ENCODE data around the gene CAMTA1.

Gene CAMTA1

GRCh38 chr1:6956488-6957159 lies 171.4 kb downstream of the CAMTA1 start (continued):
- TF ChIP-seq, protein P1, sequence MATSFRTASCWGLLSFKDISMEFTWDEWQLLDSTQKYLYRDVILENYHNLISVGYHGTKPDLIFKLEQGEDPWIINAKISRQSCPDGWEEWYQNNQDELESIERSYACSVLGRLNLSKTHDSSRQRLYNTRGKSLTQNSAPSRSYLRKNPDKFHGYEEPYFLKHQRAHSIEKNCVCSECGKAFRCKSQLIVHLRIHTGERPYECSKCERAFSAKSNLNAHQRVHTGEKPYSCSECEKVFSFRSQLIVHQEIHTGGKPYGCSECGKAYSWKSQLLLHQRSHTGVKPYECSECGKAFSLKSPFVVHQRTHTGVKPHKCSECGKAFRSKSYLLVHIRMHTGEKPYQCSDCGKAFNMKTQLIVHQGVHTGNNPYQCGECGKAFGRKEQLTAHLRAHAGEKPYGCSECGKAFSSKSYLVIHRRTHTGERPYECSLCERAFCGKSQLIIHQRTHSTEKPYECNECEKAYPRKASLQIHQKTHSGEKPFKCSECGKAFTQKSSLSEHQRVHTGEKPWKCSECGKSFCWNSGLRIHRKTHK (tag by site-specific recombination; IDR thresholded peaks at IDR 0.05), result no peak
- no peak for TF ChIP-seq SP2 (tag by site-specific recombination; IDR thresholded peaks at IDR 0.05)
- no peak for TF ChIP-seq ZNF169 (tag by site-specific recombination; IDR thresholded peaks at IDR 0.05)
- TF ChIP-seq PRDM1 (tag by site-specific recombination; IDR thresholded peaks at IDR 0.05), result no peak
- no peak for TF ChIP-seq ZNF76 (tag by site-specific recombination; IDR thresholded peaks at IDR 0.05; ENCODE audit: borderline replicate concordance, low read depth)
- TF ChIP-seq ZNF473 (tag by site-specific recombination; IDR thresholded peaks at IDR 0.05), result no peak
- no peak for TF ChIP-seq ZNF350 (tag by site-specific recombination; IDR thresholded peaks at IDR 0.05)
- TF ChIP-seq ZNF571 (tag by site-specific recombination; IDR thresholded peaks at IDR 0.05), result no peak
- TF ChIP-seq GFI1B (tag by site-specific recombination; IDR thresholded peaks at IDR 0.05), result no peak
- TF ChIP-seq, protein P2, sequence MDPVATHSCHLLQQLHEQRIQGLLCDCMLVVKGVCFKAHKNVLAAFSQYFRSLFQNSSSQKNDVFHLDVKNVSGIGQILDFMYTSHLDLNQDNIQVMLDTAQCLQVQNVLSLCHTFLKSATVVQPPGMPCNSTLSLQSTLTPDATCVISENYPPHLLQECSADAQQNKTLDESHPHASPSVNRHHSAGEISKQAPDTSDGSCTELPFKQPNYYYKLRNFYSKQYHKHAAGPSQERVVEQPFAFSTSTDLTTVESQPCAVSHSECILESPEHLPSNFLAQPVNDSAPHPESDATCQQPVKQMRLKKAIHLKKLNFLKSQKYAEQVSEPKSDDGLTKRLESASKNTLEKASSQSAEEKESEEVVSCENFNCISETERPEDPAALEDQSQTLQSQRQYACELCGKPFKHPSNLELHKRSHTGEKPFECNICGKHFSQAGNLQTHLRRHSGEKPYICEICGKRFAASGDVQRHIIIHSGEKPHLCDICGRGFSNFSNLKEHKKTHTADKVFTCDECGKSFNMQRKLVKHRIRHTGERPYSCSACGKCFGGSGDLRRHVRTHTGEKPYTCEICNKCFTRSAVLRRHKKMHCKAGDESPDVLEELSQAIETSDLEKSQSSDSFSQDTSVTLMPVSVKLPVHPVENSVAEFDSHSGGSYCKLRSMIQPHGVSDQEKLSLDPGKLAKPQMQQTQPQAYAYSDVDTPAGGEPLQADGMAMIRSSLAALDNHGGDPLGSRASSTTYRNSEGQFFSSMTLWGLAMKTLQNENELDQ (tag by site-specific recombination; IDR thresholded peaks at IDR 0.05; ENCODE audit: low read depth), result no peak
- no peak for TF ChIP-seq ZNF580 (tag by site-specific recombination; IDR thresholded peaks at IDR 0.05)
- no peak for TF ChIP-seq ZNF596 (tag by site-specific recombination; IDR thresholded peaks at IDR 0.05)
- no peak for TF ChIP-seq GLI4 (tag by site-specific recombination; IDR thresholded peaks at IDR 0.05)
- 0 out of 2 replicates have a peak, but pooled peaks have one; percentile 38 for TF ChIP-seq ZNF335 (tag by site-specific recombination; conservative IDR thresholded peaks at IDR 0.05)
- no peak for TF ChIP-seq HOXC10 (CRISPR knock-in tag; IDR thresholded peaks at IDR 0.05)
- peak; percentile 34; the same call in 1 of the 2 replicates for TF ChIP-seq WT1 (tag by site-specific recombination; IDR thresholded peaks at IDR 0.05)
- peak; percentile 73; the same call in 1 of the 2 replicates for TF ChIP-seq ZEB2 (tag by site-specific recombination; IDR thresholded peaks at IDR 0.05)
- TF ChIP-seq OVOL3 (tag by site-specific recombination; IDR thresholded peaks at IDR 0.05), result peak; percentile 53; the same call in 1 of the 2 replicates
- TF ChIP-seq, protein P3, sequence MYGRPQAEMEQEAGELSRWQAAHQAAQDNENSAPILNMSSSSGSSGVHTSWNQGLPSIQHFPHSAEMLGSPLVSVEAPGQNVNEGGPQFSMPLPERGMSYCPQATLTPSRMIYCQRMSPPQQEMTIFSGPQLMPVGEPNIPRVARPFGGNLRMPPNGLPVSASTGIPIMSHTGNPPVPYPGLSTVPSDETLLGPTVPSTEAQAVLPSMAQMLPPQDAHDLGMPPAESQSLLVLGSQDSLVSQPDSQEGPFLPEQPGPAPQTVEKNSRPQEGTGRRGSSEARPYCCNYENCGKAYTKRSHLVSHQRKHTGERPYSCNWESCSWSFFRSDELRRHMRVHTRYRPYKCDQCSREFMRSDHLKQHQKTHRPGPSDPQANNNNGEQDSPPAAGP (tag by site-specific recombination; IDR thresholded peaks at IDR 0.05), result no peak
- TF ChIP-seq ZBTB8A (tag by site-specific recombination; IDR thresholded peaks at IDR 0.05), result 0 out of 2 replicates have a peak, but pooled peaks have one; percentile 23
- no peak for TF ChIP-seq ZNF423 (tag by site-specific recombination; IDR thresholded peaks at IDR 0.05)
- peak; percentile 76; the same call in 1 of the 2 replicates for TF ChIP-seq ZNF561 (tag by site-specific recombination; IDR thresholded peaks at IDR 0.05; ENCODE audit: borderline replicate concordance)
- TF ChIP-seq ZNF114 (tag by site-specific recombination; IDR thresholded peaks at IDR 0.05), result no peak
- TF ChIP-seq ZNF391 (tag by site-specific recombination; IDR thresholded peaks at IDR 0.05; ENCODE audit: borderline replicate concordance, low read depth), result no peak
- TF ChIP-seq ZNF785 (tag by site-specific recombination; IDR thresholded peaks at IDR 0.05), result no peak
- no peak for TF ChIP-seq ZNF549 (tag by site-specific recombination; IDR thresholded peaks at IDR 0.05)
- peak; percentile 58; the same call in 1 of the 2 replicates for TF ChIP-seq ZFP69B (tag by site-specific recombination; IDR thresholded peaks at IDR 0.05)
- TF ChIP-seq SCRT2 (tag by site-specific recombination; IDR thresholded peaks at IDR 0.05), result peak; percentile 97
- TF ChIP-seq ZNF311 (tag by site-specific recombination; IDR thresholded peaks at IDR 0.05; ENCODE audit: borderline replicate concordance), result no peak
- no peak for TF ChIP-seq GLI2 (tag by site-specific recombination; IDR thresholded peaks at IDR 0.05; ENCODE audit: borderline replicate concordance, low read depth)
- TF ChIP-seq ZNF449 (tag by site-specific recombination; IDR thresholded peaks at IDR 0.05), result peak; percentile 48; the same call in 1 of the 2 replicates
- TF ChIP-seq ZNF302 (tag by site-specific recombination; IDR thresholded peaks at IDR 0.05; ENCODE audit: low read depth), result no peak
- TF ChIP-seq ZNF362 (tag by site-specific recombination; IDR thresholded peaks at IDR 0.05), result no peak
- no peak for TF ChIP-seq ZNF621 (tag by site-specific recombination; IDR thresholded peaks at IDR 0.05)

All from HEK293 (cell line).